ENCODE results near the gene TNS1. TPM values are rescaled to one million over a fixed set of nuclear protein-coding genes. Genes with fewer than 3 reads are reported as not detected.

Gene TNS1
- total RNA-seq, 4 donors from 2014 or later: 461 to 648 (median 565) TPM

DNA sequence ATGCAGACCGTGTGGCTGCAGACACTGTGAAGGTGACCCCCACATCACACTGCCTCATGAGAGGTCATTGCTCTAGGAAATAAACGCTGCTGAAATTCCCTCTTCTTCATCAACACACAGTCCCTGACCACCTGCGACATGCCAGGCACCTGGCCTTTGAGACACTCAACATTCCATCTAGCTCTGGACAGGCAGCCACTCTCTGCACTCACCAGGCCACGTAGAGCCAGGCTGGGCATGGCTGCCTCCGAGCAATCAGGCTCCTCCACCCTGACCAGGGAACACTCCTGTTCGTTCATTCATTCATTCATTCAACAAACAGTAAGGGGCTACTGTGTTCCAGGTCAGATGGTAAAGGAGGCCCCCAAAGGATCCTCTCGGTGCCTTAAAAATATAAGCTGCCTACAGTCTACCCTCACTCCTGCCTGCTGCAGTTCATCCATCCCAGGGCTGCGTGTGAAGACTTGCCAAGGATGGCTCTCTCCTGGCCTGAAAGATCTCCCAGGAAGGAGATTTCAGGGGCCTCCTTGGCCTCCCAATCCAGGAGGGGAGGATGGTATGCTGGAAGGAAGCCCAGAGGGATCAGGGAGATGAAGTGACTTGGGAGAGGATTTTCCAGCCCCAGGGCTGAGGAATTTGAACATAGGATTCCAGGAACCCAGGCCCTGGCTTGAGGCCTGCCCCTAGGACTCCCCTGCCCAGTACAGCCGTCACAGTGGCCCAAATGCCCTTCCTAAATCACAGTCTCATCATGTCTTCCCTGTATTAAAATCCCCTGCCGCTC, 66.7 kb downstream of the TNS1 start:
- Histone ChIP-seq H3K4me3 (peak overlapping the region in 1 of 4 donors; percentile 65), H3K27ac (peak overlapping the region in 3 of 4 donors; percentile 10 to 91 (median 85)), H3K36me3 (peaks cover 0 to 3% (median 0%) of the 10 kb centered on the region in 3 donors), H3K4me1 (peaks cover 0 to 99% (median 74%) of the 10 kb centered on the region in 4 donors), H3K9me3 (no peaks in the 10 kb centered on the region), H3K27me3 (no peaks in the 10 kb centered on the region)
- DNase-seq (ENCODE audit: low spot score in 2 of 2): no peak
- WGBS, 2 donors: 58 to 63% methylated on average over 10 of the region's 10 CpGs
- TF ChIP-seq POLR2A (IDR thresholded peaks at IDR 0.05) (no peak), EP300 (IDR thresholded peaks at IDR 0.05) (no peak)
- TF ChIP-seq, protein P1, sequence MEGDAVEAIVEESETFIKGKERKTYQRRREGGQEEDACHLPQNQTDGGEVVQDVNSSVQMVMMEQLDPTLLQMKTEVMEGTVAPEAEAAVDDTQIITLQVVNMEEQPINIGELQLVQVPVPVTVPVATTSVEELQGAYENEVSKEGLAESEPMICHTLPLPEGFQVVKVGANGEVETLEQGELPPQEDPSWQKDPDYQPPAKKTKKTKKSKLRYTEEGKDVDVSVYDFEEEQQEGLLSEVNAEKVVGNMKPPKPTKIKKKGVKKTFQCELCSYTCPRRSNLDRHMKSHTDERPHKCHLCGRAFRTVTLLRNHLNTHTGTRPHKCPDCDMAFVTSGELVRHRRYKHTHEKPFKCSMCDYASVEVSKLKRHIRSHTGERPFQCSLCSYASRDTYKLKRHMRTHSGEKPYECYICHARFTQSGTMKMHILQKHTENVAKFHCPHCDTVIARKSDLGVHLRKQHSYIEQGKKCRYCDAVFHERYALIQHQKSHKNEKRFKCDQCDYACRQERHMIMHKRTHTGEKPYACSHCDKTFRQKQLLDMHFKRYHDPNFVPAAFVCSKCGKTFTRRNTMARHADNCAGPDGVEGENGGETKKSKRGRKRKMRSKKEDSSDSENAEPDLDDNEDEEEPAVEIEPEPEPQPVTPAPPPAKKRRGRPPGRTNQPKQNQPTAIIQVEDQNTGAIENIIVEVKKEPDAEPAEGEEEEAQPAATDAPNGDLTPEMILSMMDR (IDR thresholded peaks at IDR 0.05): no peak

- Histone ChIP-seq H3K4me3 (peak overlapping the region in 3 of 4 donors; percentile 7 to 65 (median 19)), H3K9me3 (no peaks in the 10 kb centered on the region), H3K36me3 (peaks cover 0 to 3% (median 0%) of the 10 kb centered on the region in 3 donors), H3K27ac (peak overlapping the region; percentile 26 to 91 (median 78)), H3K4me1 (peaks cover 0 to 99% (median 77%) of the 10 kb centered on the region in 4 donors), H3K27me3 (no peaks in the 10 kb centered on the region)
- TF ChIP-seq, protein P1 (IDR thresholded peaks at IDR 0.05): no peak
- no peak for DNase-seq (ENCODE audit: low spot score in 2 of 2)
- 33 to 56% methylated on average over 6 to 7 of the region's 7 CpGs for WGBS, 2 donors
Measured at GRCh38 chr2:217935235-217935879, 67.4 kb downstream of the TNS1 start.

DNA sequence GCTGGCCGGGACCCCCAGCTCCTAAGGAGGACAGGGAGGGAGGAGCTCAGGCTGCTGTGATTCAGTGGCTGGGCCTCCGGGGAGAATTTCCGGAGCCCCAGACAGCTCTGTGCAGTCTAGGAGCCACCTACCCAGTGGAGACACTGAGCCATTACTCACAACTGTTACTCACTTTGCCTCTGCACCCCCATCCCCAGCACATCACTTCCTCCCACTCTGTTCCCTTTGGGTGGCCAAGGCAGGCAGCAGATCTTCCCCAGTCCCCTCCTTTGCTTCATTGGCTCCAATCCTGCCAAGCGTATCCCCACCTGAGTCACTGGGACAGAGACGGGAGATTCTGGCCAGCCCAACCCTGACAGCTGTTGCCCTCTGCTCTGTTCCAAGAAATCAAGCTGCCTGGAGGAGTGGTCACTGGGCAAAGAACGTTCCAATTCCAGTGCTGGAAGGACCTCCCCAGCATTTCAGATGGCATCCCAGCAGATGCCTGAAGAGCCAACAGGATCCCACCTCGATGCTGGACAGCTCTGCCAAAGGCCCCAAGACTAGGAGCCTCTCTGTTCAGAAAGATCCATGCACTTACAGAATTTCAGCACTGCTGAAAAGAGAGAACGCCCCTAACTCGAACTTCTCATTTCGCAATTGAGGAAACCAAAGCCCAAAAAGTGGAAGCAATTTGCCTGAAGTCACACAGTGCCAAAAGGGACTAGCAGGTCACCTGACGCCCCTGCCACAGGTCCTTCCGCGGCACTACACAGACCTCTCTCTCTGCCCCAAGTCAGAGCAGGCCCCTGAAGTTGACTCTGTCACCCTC, 68.3 kb downstream of the TNS1 start:
- peak overlapping the region in 2 of 4 donors; percentile 19 to 65 for H3K4me3 ChIP-seq
- peak in 1 of 2 donors; percentile 65 for DNase-seq (ENCODE audit: low spot score in 2 of 2)
- H3K9me3 ChIP-seq: no peaks in the 10 kb centered on the region
- peaks cover 0 to 99% (median 77%) of the 10 kb centered on the region in 4 donors for H3K4me1 ChIP-seq
- H3K27me3 ChIP-seq: no peaks in the 10 kb centered on the region
- TF ChIP-seq, protein P1 (IDR thresholded peaks at IDR 0.05): peak in 1 of 5 experiments; percentile 11
- TF ChIP-seq POLR2A (IDR thresholded peaks at IDR 0.05) (no peak), EP300 (IDR thresholded peaks at IDR 0.05) (peak in 1 of 2 donors; percentile 74)
- H3K36me3 ChIP-seq: peaks cover 0 to 3% (median 0%) of the 10 kb centered on the region in 3 donors
- H3K27ac ChIP-seq: peak overlapping the region; percentile 55 to 91 (median 78)
- 21 to 31% methylated on average over 13 of the region's 13 CpGs for WGBS, 2 donors

GRCh38 chr2:217933617-217933993, 69.2 kb downstream of the TNS1 start:
- peak overlapping the region; percentile 55 to 91 (median 78) for H3K27ac ChIP-seq
- 64 to 71% methylated on average over 3 of the region's 3 CpGs for WGBS, 2 donors

More at GRCh38 chr2:217933617-217933993, 69.2 kb downstream of the TNS1 start:
- H3K4me1 ChIP-seq: peaks cover 0 to 100% (median 82%) of the 10 kb centered on the region in 4 donors
- no peaks in the 10 kb centered on the region for H3K9me3 ChIP-seq
- DNase-seq (ENCODE audit: low spot score in 2 of 2): no peak
- H3K4me3 ChIP-seq: peak overlapping the region in 2 of 4 donors; percentile 8 to 65
- TF ChIP-seq, protein P1 (IDR thresholded peaks at IDR 0.05): no peak
- H3K36me3 ChIP-seq: peaks cover 0 to under 1% (median 0%) of the 10 kb centered on the region in 3 donors
- no peaks in the 10 kb centered on the region for H3K27me3 ChIP-seq

Measured in tibial nerve (tissue), 4 donors.